Stimulated activated CD4-positive, alpha-beta T cell treated with anti-CD3 and anti-CD28 coated beads, TNF-alpha, amount 100 ng/mL, for 4 hours (primary cell): ENCODE results near the gene PCDHGA6.
"Not testable (repeated sequence)": the region's sequence is repeated elsewhere in the genome, so short reads cannot be mapped to it uniquely, and the experiment has no call there.

Experiments used
- DNase-seq, 3 experiments: peaks; one replicate each; pipeline ENCODE4 v3.0.0-alpha.2; 2020; ENCODE audit warnings: low read depth in 3 of 3

Gene PCDHGA6

DNA sequence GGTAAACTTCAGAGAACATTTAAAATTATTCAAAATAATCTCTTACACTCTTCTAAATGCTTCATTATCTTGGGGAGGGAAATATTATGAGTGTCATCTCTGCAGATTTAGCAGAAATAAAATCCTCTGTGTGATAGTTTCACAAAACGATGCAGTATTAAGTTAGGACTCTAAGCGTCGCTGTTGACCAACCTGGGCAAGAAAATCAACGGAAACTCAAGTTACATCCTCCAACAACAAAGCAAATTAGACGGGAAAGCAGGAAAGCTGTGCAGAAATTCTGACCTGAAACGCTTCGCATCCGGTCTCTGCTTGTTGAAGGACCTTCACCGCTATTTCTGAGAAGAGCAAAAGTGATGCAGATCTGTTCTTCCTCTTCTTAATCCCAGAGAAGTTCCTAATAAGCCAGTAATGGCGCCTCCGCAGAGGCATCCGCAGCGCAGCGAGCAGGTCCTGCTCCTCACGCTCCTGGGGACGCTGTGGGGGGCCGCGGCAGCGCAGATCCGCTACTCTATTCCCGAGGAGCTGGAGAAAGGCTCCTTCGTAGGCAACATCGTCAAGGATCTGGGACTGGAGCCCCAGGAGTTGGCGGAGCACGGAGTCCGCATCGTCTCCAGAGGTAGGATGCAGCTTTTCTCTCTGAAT, at the start of gene PCDHGA6:
PCDHGA6 (plus strand) TSS at position 219 of the 645 bp plus-strand sequence; CDS start at position 412, 193 bp downstream.
- no peak for DNase-seq

- peak; percentile 25 to 41 (median 35) for DNase-seq
Measured at GRCh38 chr5:141326088-141326854, 47.4 kb upstream of the PCDHGA6 start.

DNA sequence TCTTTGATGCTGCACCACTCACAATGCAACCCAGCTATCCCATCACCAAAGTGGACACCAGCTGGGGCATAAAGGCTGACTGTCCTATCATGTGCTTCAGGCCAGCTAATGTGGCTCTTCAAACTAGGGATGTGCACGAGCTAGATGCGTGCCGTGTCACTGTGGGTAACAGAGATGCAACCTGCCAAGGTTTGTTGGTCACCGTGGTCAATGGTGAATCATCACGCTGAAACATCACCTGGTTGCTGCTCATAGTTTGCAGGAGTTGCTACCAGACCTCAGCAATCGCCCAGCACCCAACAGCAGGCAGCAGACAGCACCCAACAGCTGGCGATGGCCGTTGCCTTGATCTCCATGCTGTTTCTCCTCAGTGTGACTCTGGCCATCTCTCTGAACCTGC, 45.5 kb upstream of the PCDHGA6 start:
- DNase-seq = no peak

DNA sequence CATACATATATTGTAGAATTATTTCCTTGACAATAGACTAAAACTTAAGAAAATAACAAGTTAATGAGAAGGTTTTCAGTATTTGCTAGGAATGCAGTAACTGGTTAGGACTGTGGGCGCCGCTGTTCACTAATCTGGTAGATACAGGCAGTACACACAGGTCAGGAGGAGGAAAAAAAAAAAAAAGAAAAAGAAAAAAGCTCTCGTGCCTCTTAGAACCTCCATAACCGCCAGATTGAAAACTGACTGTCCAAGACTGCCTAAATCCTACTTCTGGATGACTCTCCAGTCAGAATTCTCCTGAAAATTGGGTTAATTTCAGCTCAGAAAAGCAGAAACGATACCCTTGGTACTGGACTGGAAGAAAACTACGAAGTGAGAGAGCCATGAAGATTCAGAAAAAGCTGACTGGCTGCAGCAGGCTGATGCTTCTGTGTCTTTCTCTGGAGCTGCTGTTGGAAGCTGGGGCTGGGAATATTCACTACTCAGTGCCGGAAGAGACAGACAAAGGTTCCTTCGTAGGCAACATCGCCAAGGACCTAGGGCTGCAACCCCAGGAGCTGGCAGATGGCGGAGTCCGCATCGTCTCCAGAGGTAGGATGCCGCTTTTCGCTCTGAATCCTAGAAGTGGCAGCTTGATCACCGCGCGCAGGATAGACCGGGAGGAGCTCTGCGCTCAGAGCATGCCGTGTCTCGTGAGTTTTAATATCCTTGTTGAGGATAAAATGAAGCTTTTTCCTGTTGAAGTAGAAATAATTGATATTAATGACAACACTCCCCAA, 43.2 kb upstream of the PCDHGA6 start, which contains the start of gene PCDHGA1:
PCDHGA1 (plus strand) TSS at position 216 of the 782 bp plus-strand sequence.
- DNase-seq = no peak

DNA sequence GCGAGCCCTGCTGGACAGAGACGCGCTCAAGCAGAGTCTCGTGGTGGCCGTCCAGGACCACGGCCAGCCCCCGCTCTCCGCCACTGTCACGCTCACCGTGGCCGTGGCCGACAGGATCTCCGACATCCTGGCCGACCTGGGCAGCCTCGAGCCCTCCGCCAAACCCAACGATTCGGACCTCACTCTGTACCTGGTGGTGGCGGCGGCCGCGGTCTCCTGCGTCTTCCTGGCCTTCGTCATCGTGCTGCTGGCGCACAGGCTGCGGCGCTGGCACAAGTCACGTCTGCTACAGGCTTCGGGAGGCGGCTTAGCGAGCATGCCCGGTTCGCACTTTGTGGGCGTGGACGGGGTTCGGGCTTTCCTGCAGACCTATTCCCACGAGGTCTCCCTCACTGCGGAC, 41.1 kb upstream of the PCDHGA6 start:
- not testable (repeated sequence) for DNase-seq

GRCh38 chr5:141338538-141339306, 35.0 kb upstream of the PCDHGA6 start, which contains the start of gene PCDHGA2:
PCDHGA2 (plus strand) TSS chr5:141338760.
- no peak for DNase-seq

DNA sequence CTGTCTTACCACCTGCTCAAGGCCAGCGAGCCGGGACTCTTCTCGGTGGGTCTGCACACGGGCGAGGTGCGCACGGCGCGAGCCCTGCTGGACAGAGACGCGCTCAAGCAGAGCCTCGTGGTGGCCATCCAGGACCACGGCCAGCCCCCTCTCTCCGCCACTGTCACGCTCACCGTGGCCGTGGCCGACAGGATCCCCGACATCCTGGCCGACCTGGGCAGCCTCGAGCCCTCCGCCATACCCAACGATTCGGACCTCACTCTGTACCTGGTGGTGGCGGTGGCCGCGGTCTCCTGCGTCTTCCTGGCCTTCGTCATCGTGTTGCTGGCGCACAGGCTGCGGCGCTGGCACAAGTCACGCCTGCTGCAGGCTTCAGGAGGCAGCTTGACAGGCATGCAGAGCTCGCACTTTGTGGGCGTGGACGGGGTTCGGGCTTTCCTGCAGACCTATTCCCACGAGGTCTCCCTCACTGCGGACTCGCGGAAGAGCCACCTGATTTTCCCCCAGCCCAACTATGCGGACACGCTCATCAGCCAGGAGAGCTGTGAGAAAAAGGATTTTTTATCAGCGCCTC, 32.8 kb upstream of the PCDHGA6 start:
- not testable (repeated sequence) for DNase-seq

GRCh38 chr5:141342773-141343172, 30.9 kb upstream of the PCDHGA6 start:
- DNase-seq = no peak

- DNase-seq = no peak
Measured at GRCh38 chr5:141343242-141343952, 30.3 kb upstream of the PCDHGA6 start, which contains the start of gene PCDHGA3. PCDHGA3 (plus strand) TSS chr5:141343829; CDS start chr5:141344034, 205 bp downstream.

- DNase-seq = no peak
Measured at GRCh38 chr5:141343953-141344463, 29.7 kb upstream of the PCDHGA6 start.

- no peak for DNase-seq
Measured at GRCh38 chr5:141345327-141345726, 28.4 kb upstream of the PCDHGA6 start.

- not testable (repeated sequence) for DNase-seq
Measured at GRCh38 chr5:141346017-141346416, 27.7 kb upstream of the PCDHGA6 start.

DNA sequence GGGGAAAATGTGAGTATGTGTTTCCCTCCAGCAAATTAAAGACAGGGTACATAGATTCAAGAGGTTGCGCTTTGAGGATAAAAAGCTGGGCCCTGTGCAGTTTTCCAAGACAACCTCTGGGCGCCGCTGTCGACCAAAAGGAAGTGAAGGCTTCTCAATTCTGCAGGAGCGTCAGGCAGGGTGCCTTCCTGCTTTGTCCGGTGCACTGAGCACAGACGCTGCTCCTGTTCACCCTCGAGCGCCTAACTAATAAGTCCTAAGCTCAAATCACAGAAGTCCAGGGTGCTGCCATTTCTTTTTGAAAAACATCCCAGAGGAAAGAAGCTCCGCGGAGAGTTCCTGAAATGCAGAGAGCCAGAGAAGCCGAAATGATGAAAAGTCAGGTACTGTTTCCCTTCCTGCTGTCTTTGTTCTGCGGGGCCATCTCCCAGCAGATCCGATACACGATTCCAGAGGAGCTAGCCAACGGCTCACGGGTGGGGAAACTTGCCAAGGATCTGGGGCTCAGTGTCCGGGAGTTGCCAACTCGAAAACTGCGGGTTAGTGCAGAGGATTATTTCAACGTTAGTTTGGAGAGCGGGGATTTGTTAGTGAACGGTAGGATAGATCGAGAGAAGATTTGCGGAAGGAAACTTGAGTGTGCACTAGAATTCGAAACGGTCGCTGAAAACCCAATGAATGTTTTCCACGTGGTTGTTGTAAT, 23.6 kb upstream of the PCDHGA6 start, which contains the start of gene PCDHGB1:
PCDHGB1 (plus strand) TSS at position 183 of the 703 bp plus-strand sequence; CDS start at position 345, 162 bp downstream.
- no peak for DNase-seq

GRCh38 chr5:141351591-141351990, 22.1 kb upstream of the PCDHGA6 start:
- DNase-seq = no peak

GRCh38 chr5:141354900-141355469, 18.7 kb upstream of the PCDHGA6 start, which contains the start of gene PCDHGA4:
PCDHGA4 (plus strand) TSS chr5:141355021; CDS start chr5:141355108, 87 bp downstream.
- no peak for DNase-seq

DNA sequence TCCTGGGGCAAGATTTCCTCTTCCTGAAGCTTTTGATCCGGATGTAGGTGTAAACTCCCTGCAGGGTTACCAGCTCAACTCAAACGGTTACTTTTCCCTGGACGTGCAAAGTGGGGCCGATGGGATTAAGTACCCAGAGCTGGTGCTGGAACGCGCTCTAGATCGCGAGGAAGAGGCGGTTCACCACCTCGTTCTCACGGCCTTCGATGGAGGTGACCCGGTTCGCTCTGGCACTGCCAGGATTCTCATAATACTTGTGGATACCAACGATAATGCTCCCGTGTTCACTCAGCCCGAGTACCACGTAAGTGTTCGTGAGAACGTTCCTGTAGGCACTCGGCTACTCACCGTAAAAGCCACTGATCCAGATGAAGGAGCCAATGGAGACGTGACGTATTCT, 18.1 kb upstream of the PCDHGA6 start:
- no peak for DNase-seq

- no peak for DNase-seq
Measured at GRCh38 chr5:141356133-141356532, 17.6 kb upstream of the PCDHGA6 start.

DNA sequence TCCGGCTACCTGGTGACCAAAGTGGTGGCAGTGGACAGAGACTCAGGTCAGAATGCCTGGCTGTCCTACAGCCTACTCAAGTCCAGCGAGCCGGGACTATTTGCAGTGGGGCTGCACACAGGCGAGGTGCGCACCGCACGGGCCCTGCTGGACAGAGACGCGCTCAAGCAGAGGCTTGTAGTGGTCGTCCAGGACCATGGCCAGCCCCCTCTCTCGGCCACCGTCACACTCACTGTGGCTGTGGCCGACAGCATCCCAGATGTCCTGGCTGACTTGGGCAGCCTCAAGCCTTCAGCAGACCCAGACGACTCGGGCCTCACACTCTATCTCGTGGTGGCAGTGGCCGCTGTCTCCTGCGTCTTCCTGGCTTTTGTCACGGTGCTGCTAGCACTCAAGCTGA, 16.7 kb upstream of the PCDHGA6 start:
- no peak for DNase-seq
